Measurements from ENCODE around the gene TBX1.

GRCh38 chr22:19723232-19723982 is 37.2 kb upstream of the TBX1 start, which contains the start of gene GP1BB:
- TF ChIP-seq CTCF (IDR thresholded peaks at IDR 0.05) (peak in 2 of 6 experiments; percentile 12 to 23), POLR2A (IDR thresholded peaks at IDR 0.05) (no peak)
